HepG2 (cell line): Measurements from ENCODE around the gene OR1J2.

ENCODE experiments used
- CTCF ChIP-seq: sonication (generic); formaldehyde crosslinking; IDR thresholded peaks from 2 replicates; pipeline ENCODE4 v1.5.0; 2020; ENCODE audit warnings: mild to moderate bottlenecking, missing genetic modification reagents, moderate library complexity
- IKZF1 ChIP-seq: fragments of 450-650 bp; IDR thresholded peaks from 2 replicates; pipeline ENCODE4 v1.7.1; 2016
- RFX1 ChIP-seq: fragments of 450-650 bp; IDR thresholded peaks from 2 replicates; pipeline ENCODE4 v1.6.1; 2017
- SP1 ChIP-seq, 2 experiments: fragments of 450-650 bp in 1 of 2; sonication (generic) in 1 of 2; formaldehyde crosslinking in 1 of 2; IDR thresholded peaks; 2 replicates each; pipeline versions ENCODE4 v1.4.0 to v1.6.1; 2016 to 2020; ENCODE audit warnings: missing genetic modification reagents in 1 of 2
- TRIM24 ChIP-seq: sonication (generic); formaldehyde crosslinking; IDR thresholded peaks from 2 replicates; pipeline ENCODE4 v1.8.0; 2022; ENCODE audit warnings: mild to moderate bottlenecking, missing genetic modification reagents
- ZC3H13 ChIP-seq: sonication (generic); formaldehyde crosslinking; IDR thresholded peaks from 2 replicates; pipeline ENCODE4 v1.8.1; 2023; ENCODE audit warnings: mild to moderate bottlenecking, missing genetic modification reagents, moderate library complexity

GRCh38 chr9:122552812-122553211 lies 42.2 kb downstream of the OR1J2 start, which contains the start of gene OR1N2:
- no peak for TF ChIP-seq TRIM24 (CRISPR knock-in tag)
- no peak for TF ChIP-seq IKZF1
- no peak for TF ChIP-seq ZC3H13 (CRISPR knock-in tag)
- no peak for TF ChIP-seq RFX1
- no peak for TF ChIP-seq SP1 (IDR thresholded peaks at IDR 0.05)
- TF ChIP-seq SP1 (CRISPR knock-in tag; IDR thresholded peaks at IDR 0.05), result no peak
- TF ChIP-seq CTCF, result no peak
